Measurements from ENCODE around the gene PDE4D. TPM values are rescaled to one million over a fixed set of nuclear protein-coding genes. Genes with fewer than 3 reads are reported as not detected.

The PDE4D gene
- total RNA-seq, 1 experiment from 2014 or later, result 15.0 TPM

DNA sequence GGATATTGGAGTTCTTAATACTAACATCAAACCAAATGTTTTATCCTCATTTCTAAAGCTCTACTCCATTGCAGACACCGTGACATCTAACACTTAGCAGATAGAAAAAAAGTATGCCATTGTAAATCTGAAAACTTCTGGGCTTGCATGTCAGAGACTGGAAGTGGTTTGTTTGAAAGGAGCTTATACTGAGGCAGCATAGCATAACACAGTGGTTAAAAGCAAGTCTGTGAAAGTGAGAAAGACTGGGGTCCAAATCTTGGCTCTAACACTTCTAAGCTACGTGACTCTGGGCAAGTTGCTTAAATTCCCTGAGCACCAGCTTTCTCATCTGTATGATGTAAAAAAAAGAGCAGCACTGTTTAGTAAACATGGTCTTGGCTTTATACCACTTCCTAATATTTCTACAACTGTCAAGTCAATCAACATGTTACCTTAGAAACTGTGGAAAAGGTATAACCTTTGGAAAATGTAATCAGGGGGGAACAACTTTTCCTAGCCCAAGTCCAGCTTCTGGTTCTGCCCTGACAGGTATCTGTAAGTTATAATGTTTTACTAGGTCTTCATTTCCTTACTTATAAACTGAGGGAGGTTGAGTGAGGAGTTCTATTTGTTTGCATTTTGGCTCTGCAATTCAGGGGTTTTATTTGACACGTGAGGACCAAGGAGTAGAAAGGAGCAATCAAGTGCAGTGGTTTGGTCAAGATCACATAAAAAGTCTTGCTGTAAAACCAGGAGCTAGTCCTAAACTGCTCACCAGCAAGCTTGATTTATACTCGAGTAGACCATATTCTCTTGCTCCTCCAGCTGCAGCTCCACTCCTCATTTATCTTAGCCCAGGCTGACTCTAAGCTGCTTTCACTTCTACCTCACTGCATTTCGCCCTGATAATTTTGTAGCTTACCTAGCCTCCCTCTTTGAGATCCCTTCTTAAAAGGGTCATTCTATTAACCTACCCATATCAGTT lies 769.6 kb downstream of the PDE4D start:
- no peak for DNase-seq (ENCODE audit: low spot score)

DNA sequence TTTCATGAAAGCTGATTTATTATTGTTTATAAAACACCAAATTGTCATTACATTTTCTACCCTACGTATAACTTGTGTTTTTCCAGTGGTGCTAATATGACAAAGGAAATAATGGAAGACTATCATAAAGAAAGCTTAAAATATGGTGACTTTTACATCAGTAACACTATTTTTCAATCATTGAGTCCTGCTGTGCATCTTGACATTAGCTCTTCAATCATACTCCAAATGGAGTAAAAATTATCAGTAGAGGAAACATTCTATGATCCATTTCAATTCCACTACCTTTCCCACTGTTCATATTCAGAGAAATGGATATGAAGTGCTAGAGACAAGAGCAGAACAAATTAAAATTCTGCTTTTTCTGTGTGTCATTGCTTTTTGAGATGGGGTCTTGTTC lies 774.0 kb downstream of the PDE4D start:
- no peak for DNase-seq (ENCODE audit: low spot score)

DNA sequence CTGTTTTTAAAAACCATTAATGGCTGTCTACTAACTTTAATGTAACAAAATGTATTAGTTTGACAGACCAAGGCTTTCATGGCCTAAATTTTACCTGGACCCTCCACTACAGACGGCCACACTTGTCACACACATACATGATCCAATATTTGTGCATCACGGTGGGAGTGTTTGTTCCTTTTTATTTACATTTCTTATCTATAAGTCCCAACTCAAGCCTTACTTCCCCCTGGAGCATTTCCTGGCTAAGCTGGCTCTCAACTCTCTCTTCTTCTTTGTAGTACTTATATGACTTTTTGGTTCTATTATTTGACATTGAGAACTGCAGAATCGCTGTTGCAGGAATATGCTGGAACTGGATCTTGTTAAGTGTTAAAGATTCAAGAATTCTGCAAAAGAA lies 776.2 kb downstream of the PDE4D start:
- no peak for DNase-seq (ENCODE audit: low spot score)

DNA sequence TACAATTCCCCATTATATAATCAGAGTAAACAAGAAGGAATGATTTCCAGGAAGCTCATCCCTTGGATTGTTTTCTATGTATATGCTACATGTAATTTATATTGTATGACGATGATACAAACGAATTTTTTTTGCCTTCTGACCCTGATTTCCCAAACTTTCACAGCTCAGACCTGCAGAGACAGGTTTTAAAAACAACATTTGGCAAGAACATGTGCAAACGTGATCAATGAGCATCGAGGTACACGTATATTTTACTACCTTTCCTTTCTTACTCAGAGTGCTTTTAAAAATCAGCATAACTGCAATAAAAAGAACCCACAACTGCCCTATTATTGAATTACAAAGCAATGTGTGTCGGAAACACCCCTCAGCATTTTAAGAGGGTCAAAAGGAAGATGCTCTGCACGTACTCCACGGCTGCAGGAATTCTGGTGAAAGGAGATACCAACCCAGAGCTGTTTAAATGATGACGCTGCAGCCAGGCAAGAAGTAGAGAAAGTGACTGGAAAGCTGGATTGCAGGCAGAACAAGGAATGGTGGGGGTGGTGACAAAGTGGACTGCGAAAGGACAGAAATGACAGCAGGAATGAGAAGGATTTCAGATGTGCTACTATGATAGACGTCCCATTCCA lies 777.2 kb downstream of the PDE4D start:
- DNase-seq (ENCODE audit: low spot score), result no peak

DNA sequence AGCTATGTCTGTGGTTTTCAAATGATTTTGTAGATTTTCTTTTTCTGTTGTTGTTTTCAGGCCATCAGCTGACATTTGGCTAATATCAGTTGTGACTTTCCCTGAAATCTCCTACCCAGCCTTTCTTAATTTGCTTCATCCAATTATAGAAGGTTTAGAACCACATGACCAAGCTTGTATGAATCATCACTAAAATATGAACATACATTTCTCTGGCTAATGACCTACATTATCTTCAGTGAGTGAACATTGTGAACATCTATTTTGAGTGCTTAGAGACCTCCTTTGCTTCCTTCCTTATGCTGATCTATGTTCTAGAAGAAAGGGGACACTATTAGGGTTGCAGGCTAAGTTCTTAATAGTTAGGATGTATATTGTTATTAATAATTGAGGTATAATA lies 778.2 kb downstream of the PDE4D start:
- DNase-seq (ENCODE audit: low spot score), result no peak

DNA sequence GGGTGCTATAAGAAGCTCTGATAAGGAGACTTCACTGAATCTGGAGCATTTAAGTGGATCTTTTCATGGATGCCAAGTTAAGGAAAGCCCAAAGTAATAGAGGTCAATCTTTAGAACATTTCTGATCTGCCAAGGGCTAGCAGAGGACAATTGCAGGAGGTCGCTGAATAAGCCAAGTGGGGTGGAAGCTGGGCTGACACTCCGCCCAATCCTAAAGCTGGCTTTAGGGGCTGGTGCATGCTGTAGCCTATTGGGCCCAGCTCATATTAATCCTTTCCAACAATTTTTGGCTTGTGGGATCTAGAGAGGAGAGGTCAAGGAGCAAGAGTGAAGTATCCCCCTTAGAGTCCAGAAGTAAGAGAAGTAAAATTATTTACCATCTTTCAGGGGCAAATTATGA lies 784.1 kb downstream of the PDE4D start:
- no peak for DNase-seq (ENCODE audit: low spot score)

DNA sequence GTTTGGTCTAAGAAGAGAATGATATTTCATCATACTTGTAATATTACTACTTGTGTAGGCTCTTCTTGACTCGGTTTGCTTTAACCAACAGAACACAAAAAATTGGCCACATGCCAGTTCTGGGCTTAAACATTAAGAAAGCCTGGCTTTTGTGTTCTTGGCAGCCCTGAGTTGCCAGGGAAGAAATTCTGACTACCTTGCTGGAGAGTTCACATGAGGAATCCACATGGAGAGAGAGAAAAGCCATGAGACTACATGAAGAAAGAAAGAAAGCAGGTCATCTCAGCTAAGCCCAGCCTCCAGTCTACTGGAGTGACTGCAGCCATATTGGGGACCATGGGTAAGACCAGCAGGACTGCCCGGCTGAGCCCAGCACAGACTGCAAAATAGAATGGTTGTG lies 785.8 kb downstream of the PDE4D start:
- no peak for DNase-seq (ENCODE audit: low spot score)

DNA sequence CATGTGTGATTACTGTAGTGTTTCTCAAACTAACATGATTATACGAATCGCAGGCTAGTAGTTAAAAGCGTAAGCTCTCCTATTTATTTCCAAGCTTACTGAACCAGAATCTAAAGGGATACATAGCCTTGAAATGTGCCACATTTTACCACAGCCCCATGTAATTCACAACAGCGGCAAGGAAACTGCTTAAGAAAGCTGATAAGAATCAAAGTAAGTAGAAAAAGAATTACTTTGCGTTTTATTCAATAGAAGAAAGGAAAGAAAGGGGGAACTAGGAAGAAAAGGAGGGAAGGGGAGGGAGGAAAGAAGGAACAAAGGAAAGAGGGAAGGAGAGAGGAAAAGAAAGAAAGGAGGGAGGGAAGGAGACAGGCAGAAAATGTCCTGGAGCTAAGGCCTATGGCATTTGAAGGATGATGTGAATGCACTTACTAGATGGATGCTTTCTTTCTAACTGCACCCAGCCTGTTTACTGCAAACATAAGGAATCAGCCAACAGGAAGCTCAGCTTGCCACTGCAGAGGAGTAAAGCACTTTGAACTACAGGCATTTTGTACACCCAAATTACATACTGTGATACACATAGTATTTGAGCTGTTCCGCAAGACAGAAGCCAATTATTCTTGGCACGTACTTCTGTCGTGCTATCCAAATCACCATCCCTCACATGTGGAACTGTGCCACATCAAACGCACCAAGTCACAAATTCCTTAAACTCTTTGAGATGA lies 789.0 kb downstream of the PDE4D start:
- DNase-seq (ENCODE audit: low spot score), result no peak

DNA sequence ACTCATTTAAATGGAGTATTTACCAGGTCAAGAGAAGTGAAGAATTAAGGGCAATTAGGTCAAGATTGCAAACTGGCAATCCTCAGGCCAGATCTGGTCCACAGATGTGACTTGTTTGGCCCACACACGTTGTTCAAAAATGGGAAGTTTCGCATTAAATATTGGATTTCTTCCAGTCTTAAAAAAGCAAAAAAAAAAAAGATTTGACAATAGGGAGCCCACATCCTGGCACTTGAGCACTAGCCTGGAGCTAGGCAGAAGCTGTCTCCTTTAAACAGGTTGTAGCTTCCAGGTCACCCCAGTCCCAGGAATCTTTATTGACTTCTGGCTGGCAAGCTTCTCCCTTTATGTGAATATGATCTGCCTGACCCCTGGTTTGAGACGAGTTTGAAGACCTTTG lies 790.2 kb downstream of the PDE4D start:
- DNase-seq (ENCODE audit: low spot score), result no peak

DNA sequence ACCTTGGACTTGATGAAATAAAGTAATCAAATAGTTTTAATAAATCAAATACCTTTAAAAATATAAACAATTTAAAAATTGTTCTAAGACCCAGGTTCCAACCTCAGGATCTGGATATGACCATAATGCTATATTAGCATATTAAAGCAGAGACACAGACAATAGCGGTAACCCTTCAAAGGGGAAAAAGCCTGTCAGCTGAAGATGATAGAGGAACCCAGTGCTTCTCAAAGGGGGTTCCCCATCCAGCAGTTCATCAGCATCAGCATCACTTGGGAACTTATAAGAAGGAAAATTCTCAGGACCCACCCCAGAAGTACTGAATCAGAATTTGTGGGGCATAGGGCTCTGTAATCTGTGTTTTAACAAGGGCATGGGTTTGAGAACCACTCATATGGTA lies 791.1 kb downstream of the PDE4D start:
- no peak for DNase-seq (ENCODE audit: low spot score)

DNA sequence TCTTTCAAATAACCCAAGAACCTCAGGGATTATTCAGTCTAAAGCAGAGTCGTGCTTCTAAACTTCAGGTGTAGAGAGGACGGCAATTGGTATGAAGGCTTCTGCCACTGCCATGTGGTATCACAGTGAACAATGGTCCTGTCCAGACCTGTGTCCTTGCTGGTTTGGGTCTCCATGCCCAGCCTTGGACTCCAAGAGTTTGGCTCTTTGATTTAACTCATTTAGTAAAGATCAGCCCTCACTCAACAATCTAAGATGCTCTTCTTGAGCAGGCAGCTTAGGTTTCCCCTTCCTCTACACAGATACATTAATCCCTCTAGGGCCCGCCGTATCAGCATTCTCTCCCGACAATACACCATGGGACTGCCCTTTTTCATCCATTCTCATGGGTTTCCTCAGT lies 792.7 kb downstream of the PDE4D start:
- DNase-seq (ENCODE audit: low spot score), result no peak

DNA sequence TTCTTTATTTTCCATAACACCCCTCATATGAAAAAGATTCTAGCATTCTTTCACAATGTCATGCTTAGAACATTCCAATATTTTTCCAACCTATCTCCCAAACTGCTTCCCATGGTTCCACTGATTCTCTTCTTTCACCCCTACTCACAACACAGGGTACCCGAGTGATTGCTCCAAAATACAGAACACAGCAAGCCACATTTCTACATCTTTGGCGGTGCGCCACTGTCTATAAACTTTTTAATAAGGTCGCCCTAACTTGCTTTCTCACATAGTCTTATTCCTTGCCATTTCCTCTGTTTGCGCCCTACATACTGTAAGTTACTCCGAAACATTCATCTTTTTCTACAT lies 793.6 kb downstream of the PDE4D start:
- DNase-seq (ENCODE audit: low spot score), result no peak

DNA sequence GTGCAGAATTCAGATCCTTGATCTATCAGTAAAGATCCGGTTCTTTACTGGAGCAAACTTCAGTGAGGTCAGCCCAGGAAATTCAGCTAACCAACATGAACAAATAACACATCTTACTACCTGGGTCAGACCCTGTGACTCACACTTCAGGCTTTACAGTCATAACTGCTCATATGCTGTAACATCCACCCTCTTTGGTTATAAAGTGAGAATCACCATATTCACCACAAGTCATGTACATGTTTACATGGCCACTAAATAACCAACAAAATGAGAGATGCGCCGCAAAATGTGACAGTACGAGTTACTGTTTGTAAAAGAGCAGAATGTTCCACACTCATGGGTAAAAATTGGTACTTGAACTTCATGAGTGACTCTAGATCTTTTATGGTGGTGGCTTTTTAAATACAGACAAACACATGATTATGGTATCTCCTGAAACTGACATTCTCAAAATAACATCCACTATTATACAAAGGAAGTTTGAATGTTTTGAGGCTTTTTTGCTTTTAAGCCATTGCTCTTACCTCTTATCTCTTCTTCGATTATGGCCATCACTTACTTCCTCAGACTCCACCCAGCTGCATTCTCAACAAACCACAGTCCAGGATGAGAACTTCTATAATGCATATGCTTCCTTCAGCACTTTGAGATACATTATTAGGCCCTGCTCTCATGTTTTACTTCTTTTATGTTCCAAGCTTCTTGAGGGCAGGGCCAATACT lies 794.1 kb downstream of the PDE4D start:
- peak; percentile 65 for DNase-seq (ENCODE audit: low spot score)

DNA sequence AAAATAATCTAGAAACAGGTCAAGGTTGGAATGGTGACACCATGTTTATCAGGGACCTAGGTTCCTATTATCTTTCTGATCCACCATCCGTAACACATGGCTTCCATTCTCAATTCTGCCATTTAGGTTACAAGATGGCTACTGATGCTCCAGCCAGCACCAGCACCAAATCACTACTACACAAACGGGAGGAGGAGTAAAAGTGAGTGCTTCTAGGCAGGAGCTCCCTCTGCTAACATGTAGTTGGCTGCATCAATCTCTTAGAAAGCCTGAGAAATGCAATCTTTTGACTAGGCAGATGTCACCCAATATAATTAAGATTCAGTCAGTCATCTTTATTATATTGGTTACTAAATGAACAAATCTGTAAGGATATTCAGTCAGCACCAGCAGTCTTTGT lies 794.8 kb downstream of the PDE4D start:
- DNase-seq (ENCODE audit: low spot score), result no peak

DNA sequence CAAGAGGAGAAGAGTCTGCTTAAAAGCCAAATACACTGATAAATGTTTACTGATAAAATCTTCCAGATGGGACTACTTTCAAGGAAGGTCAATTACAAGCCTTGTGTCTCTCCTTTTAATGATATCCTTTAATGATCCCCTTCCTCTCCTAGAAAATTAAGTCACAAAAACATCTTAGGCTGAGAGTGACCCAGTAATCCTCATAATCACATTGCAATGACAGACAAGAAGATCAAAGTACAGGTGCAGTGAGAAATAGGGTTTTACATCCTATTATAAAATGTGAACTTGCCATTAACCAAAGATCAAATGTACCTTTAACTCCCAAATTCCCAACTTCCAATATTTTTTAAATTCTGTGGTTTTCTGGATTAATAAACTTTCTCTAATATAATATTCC lies 795.8 kb downstream of the PDE4D start:
- DNase-seq (ENCODE audit: low spot score), result no peak

DNA sequence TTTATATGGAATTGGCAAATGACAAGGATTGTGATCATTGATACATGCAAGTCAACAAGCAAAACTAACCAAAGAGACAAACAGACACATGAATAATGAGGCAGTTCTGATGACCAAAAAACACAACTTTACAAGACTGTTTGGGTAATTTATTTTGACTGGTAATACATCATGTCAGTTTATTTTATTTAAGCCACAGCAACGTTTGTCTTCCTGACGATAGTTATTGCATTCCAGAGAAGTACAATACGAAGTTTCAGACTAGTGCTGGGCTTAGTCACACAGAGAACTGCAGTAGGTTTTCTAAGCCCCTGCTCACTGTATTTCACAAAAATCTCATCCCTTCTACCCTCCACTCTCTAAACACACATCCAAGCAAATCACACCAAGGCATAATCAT lies 796.4 kb downstream of the PDE4D start:
- DNase-seq (ENCODE audit: low spot score), result no peak

DNA sequence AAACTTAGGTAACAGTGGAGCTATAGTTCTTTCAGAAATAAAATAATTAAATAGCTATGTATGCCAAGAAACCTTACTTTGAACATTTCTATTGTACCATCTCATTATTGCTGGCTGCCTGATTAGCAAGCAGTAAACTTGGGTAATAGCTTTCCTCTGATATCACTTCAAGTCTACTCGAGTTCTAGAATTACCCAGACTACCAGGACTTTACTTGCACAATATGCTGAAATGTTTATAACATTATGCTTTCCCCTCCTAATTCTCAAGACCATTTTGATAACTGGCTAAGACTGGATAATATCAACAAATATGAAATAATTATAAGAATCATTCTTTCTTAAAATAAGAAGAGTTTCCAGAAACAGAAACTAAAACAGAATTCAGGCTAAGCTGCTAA lies 798.0 kb downstream of the PDE4D start:
- no peak for DNase-seq (ENCODE audit: low spot score)

DNA sequence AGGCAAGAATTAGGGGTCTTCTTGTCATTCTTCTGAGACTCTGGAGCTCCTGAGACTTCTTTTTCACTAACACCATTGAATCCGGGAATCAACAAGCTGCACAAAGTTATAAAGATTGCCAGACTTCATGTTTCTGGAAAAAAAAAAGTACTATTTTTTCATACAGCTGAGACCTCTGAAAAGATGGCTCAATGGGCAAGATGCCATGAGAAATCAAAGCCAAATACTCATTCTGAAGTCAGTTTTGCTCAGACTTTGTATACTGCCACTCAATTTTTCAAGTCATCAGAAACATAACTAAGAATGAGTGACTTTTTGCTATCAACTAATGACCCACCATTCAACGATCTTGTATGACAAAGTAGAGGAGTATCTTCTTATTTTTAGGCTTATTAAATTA lies 798.7 kb downstream of the PDE4D start:
- no peak for DNase-seq (ENCODE audit: low spot score)

DNA sequence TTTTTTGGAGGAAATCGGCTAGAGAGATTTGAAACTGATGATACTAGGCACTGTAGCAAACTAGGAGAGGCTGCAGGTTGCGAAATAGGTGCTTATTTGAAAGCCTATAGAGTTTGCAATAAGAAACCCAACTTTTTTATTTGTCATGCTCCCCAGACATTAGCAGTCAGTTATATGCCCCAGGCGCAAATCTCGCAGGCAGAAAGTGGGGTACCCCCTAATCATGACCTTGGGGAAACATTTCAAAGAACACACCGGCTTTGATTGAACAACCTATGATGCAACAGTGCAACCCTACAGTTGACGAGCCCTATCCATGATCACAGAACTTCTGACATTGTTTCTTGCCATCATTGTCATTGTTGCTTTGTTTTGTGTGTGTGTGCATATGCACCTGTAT lies 800.2 kb downstream of the PDE4D start:
- DNase-seq (ENCODE audit: low spot score), result no peak

DNA sequence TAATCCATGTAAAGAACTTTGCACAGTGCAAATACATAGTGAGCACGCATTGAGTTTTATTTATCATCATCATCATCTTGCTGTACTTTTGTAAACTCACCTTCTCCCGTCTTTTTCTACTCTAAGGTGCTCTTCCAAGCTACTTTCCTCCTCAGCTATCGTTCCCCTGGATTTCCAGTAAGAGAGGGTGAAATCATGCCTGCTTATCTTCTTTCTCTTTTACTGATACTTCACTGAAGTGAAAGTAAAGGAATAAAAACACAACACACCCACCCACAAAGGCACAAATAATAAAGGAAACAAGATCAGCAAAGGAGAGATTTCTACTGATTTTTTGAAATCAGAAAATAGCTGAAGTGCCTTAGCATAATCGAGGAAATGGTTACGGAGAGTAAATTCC lies 800.8 kb downstream of the PDE4D start:
- DNase-seq (ENCODE audit: low spot score), result no peak

DNA sequence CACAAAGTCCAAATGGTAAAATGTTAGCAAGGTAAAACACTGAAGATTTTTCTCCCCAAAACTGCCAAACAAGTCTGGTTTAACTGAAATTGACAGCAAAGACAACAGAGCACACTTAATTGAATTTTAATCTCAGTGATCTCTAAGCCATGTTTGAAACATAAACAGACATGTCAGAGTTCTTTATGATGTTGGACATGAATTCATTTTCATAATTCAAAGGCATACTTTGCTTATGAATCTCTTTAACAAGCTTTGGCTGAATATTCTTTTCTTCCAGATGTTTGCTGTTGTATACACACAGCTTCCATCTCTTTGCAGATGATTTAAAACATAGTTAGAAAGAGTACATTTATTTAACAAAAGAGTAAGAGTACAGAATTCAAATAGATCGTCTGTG lies 801.6 kb downstream of the PDE4D start:
- DNase-seq (ENCODE audit: low spot score), result no peak

DNA sequence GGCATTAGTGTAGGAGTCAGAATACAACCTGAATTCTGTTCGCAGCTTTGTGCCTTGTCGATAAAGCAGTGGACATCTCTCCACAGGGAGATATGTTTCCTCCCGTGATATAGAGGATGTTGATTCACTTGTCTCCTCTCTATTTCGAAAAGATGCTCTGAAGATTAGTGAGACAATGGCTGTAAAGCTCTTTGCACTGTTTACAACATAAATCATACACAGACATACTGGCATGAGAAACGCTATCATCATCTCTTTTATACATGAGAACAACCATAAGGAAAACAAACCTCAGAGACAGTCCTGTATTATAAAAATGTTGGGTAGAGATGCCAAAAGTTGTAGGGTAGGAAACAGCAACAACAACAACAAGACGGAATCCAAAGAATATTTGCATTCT lies 803.2 kb downstream of the PDE4D start:
- no peak for DNase-seq (ENCODE audit: low spot score)
